ENCODE results near the gene KDM6A. TPM values are rescaled to one million over a fixed set of nuclear protein-coding genes. Genes with fewer than 3 reads are reported as not detected.
"Not testable (repeated sequence)": the region's sequence is repeated elsewhere in the genome, so short reads cannot be mapped to it uniquely, and the experiment has no call there.

Gene KDM6A
- total RNA-seq: 10 to 100 TPM; 13.8 to 55.3 (median 16.7) TPM

DNA sequence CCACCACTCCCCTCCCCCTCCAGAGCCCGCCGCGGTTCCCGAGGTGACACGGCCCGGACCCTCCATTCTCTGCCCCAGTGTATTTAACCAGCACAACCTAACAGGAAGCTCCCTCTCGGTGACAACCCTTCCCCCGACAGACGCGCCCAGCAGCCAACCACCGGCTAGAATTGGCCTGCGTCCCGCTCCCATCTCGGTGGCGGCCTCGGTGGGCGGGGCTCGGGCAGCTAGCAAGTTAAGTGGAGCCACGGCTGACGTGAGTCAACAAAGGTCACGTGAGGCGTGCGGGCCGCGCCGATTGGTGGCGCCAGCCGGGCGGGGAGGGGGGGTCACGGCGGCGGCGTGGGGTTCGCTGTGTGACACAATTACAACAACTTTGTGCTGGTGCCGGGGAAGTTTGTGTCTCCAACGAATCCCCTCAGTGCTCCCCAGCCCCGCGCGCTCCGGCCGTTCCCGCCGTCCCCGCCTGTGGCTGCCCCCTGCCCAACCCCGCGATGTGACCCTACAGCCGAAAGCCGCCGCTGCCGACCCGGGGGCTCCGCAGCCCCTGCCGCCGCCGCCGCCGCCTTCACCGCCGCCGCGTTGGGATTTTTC, at the start of gene KDM6A:
KDM6A (plus strand) TSS at position 368 of the 594 bp plus-strand sequence. CDS start 364 bp downstream, outside the sequence.
- in situ Hi-C loops (cut with MboI; ENCODE audit: low pct_unique_long_range_greater_than_20kb in 2 of 9, low sequenced_read_pairs in 9 of 9, unreplicated experiment in 9 of 9): no loop called here
- Histone ChIP-seq H3K27ac (peak within 1 kb of the TSS; percentile 96 to 98), H3K4me1 (replicated peaks in 1 of 2) (no peaks in the 10 kb centered on the region), H3K4me3 (peak within 1 kb of the TSS; percentile 67 to 91 (median 82))
- WGBS, 10 experiments: no CpG with 5 or more reads among the region's 61 CpGs
- peak; percentile 70 to 98 (median 96) for ATAC-seq (replicated peaks in 6 of 8)

- H3K4me1 ChIP-seq (replicated peaks in 1 of 2); H3K27ac ChIP-seq; H3K4me3 ChIP-seq; ATAC-seq (replicated peaks in 6 of 8); in situ Hi-C loops (cut with MboI; ENCODE audit: low pct_unique_long_range_greater_than_20kb in 2 of 9, low sequenced_read_pairs in 9 of 9, unreplicated experiment in 9 of 9): not testable (repeated sequence)
- WGBS, 10 experiments: 0 to 100% (median 24%) methylated on average over 1 to 2 of the region's 2 CpGs; no CpG with 5 or more reads in 7 of the 10 experiments
These were observed 49.8 kb upstream of the KDM6A start for GRCh38 chrX:44823193-44823592.

GRCh38 chrX:44828008-44828605, 44.9 kb upstream of the KDM6A start:
- peak in 7 of 8 experiments; percentile 73 to 95 (median 93) for ATAC-seq (replicated peaks in 6 of 8)
- 33 to 80% (median 45%) methylated on average over 1 to 2 of the region's 4 CpGs; no CpG with 5 or more reads in 6 of the 10 experiments for WGBS, 10 experiments

DNA sequence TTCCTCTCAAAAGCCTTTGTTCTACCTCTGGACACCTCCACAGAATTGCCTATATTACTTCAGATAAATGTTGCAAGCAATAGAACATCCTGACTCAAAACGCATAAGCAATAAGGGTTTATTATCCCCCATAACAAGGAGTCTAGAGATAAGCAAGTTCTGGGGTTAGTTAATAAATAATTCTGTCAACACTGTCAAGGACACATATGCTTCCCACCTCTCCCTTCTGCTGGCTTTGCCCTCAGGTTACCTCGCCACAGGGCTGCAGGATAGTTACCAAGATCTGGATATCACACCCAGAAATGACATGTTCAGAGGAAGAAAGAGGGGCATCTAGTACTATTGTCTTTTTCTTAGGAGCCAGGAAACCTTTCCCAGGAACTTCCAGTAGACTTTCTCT, 43.2 kb upstream of the KDM6A start:
- 50 to 100% (median 70%) methylated on average over 1 to 2 of the region's 2 CpGs; no CpG with 5 or more reads in 6 of the 10 experiments for WGBS, 10 experiments
- H3K27ac ChIP-seq: no peak overlapping the region
- no peak overlapping the region for H3K4me3 ChIP-seq
- H3K4me1 ChIP-seq (replicated peaks in 1 of 2): no peaks in the 10 kb centered on the region
- ATAC-seq (replicated peaks in 6 of 8): no peak
- in situ Hi-C loops (cut with MboI; ENCODE audit: low pct_unique_long_range_greater_than_20kb in 2 of 9, low sequenced_read_pairs in 9 of 9, unreplicated experiment in 9 of 9): no loop called here

More at GRCh38 chrX:44828008-44828605, 44.9 kb upstream of the KDM6A start:
- Histone ChIP-seq H3K4me1 (replicated peaks in 1 of 2) (no peaks in the 10 kb centered on the region), H3K27ac (no peak overlapping the region), H3K4me3 (no peak overlapping the region)
- in situ Hi-C loops (cut with MboI; ENCODE audit: low pct_unique_long_range_greater_than_20kb in 2 of 9, low sequenced_read_pairs in 9 of 9, unreplicated experiment in 9 of 9): no loop called here

DNA sequence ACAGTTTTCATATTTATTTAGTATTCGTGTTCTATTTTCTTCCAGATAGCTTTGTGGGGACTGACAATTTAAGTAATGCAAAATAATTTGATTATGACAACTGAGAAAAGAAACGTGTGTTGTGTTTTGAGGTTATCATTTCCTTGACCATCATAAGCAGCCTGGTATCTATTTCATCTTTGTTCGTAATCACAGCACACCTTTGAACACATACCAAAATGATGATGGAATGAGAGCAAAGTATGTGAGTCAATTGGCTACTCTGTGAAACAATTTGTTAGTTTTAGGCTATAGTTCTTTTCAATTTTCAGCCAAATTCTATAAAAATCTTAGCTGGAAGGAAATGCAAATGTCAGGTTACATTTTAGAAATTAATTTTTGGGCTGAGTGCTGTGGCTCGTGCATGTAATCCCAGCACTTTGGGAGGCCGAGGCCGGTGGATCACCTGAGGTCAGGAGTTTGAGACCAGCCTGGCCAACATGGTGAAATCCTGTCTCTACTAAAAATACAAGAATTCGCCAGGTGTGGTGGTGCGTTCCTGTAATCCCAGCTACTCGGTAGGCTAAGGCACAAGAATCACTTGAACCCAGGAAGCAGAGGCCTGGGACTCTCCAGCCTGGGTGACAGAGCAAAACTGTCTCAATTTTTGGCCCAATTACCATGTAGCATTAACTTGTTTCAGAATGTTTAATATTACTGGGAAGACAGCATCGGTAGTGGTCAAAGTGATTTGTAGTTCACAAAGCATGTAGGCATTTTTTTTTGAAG, 30.3 kb upstream of the KDM6A start:
- no peak overlapping the region for H3K27ac ChIP-seq
- no peak overlapping the region for H3K4me3 ChIP-seq
- WGBS, 10 experiments: 0 to 100% (median 60%) methylated on average over 1 to 9 of the region's 10 CpGs; no CpG with 5 or more reads in 3 of the 10 experiments
- in situ Hi-C loops (cut with MboI; ENCODE audit: low pct_unique_long_range_greater_than_20kb in 2 of 9, low sequenced_read_pairs in 9 of 9, unreplicated experiment in 9 of 9): no loop called here
- H3K4me1 ChIP-seq (replicated peaks in 1 of 2): no peaks in the 10 kb centered on the region
- ATAC-seq (replicated peaks in 6 of 8): no peak

DNA sequence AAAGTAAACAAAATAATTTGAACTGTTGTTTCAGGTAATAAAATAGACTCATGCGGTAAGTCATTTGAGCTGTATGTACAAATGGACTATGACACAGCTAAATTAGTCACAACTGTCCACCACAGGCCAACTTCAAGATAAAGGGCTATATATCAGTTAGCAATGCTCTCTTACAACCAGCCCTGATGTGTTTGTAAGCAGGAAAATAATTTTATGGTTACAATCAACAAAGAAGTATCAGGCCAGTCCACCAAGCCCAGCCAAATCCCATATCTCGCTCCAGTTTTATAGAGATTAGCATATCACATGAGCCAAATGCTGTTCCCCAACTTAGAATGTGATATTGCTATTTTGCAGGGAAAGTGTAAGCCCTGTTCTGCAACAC, 29.7 kb upstream of the KDM6A start:
- no peak for ATAC-seq (replicated peaks in 6 of 8)
- 65 to 100% (median 92%) methylated on average over 1 to 2 of the region's 2 CpGs; no CpG with 5 or more reads in 5 of the 10 experiments for WGBS, 10 experiments
- H3K4me1 ChIP-seq (replicated peaks in 1 of 2): no peaks in the 10 kb centered on the region
- H3K27ac ChIP-seq: no peak overlapping the region
- in situ Hi-C loops (cut with MboI; ENCODE audit: low pct_unique_long_range_greater_than_20kb in 2 of 9, low sequenced_read_pairs in 9 of 9, unreplicated experiment in 9 of 9): no loop called here
- no peak overlapping the region for H3K4me3 ChIP-seq

- no peaks in the 10 kb centered on the region for H3K4me1 ChIP-seq (replicated peaks in 1 of 2)
- WGBS, 10 experiments: 68 to 93% (median 72%) methylated on average over 3 to 15 of the region's 16 CpGs; no CpG with 5 or more reads in 6 of the 10 experiments
- no peak within 1 kb of the TSS for H3K27ac ChIP-seq
- no peak for ATAC-seq (replicated peaks in 6 of 8)
- in situ Hi-C loops (cut with MboI; ENCODE audit: low pct_unique_long_range_greater_than_20kb in 2 of 9, low sequenced_read_pairs in 9 of 9, unreplicated experiment in 9 of 9): no loop called here
- no peak within 1 kb of the TSS for H3K4me3 ChIP-seq
These were observed 29.2 kb upstream of the KDM6A start, which contains the start of gene DUSP21 for GRCh38 chrX:44843753-44844152. TSS of gene DUSP21 (plus strand) at chrX:44844021. CDS start at chrX:44844133, 112 bp downstream.

- WGBS, 10 experiments: 80 to 100% (median 93%) methylated on average over 1 to 23 of the region's 26 CpGs; no CpG with 5 or more reads in 6 of the 10 experiments
- no peak for ATAC-seq (replicated peaks in 6 of 8)
- Histone ChIP-seq H3K4me1 (replicated peaks in 1 of 2) (no peaks in the 10 kb centered on the region), H3K27ac (no peak overlapping the region), H3K4me3 (no peak overlapping the region)
- in situ Hi-C loops (cut with MboI; ENCODE audit: low pct_unique_long_range_greater_than_20kb in 2 of 9, low sequenced_read_pairs in 9 of 9, unreplicated experiment in 9 of 9): no loop called here
These were observed 28.8 kb upstream of the KDM6A start for GRCh38 chrX:44844204-44844603.

GRCh38 chrX:44850891-44851290, 22.1 kb upstream of the KDM6A start:
- H3K4me1 ChIP-seq (replicated peaks in 1 of 2); H3K27ac ChIP-seq; ATAC-seq (replicated peaks in 6 of 8); in situ Hi-C loops (cut with MboI; ENCODE audit: low pct_unique_long_range_greater_than_20kb in 2 of 9, low sequenced_read_pairs in 9 of 9, unreplicated experiment in 9 of 9); H3K4me3 ChIP-seq: not testable (repeated sequence)
- 60% methylated on average over 1 of the region's 6 CpGs; no CpG with 5 or more reads in 9 of the 10 experiments for WGBS, 10 experiments

- in situ Hi-C loops (cut with MboI; ENCODE audit: low pct_unique_long_range_greater_than_20kb in 2 of 9, low sequenced_read_pairs in 9 of 9, unreplicated experiment in 9 of 9): no loop called here
- Histone ChIP-seq H3K4me1 (replicated peaks in 1 of 2) (no peaks in the 10 kb centered on the region), H3K27ac (peak overlapping the region in 1 of 2 donors; percentile 39), H3K4me3 (peak overlapping the region; percentile 67 to 91 (median 82))
- WGBS, 10 experiments: 0 to 100% (median 56%) methylated on average over 1 to 12 of the region's 16 CpGs; no CpG with 5 or more reads in 7 of the 10 experiments
- no peak for ATAC-seq (replicated peaks in 6 of 8)
These were observed 1.8 kb upstream of the KDM6A start for GRCh38 chrX:44871114-44871645.

- in situ Hi-C loops (cut with MboI; ENCODE audit: low pct_unique_long_range_greater_than_20kb in 2 of 9, low sequenced_read_pairs in 9 of 9, unreplicated experiment in 9 of 9): no loop called here
- 0 to 46% (median 28%) methylated on average over 1 to 10 of the region's 60 CpGs; no CpG with 5 or more reads in 6 of the 10 experiments for WGBS, 10 experiments
- Histone ChIP-seq H3K4me3 (peak overlapping the region; percentile 67 to 91 (median 82)), H3K27ac (peak overlapping the region; percentile 96 to 98), H3K4me1 (replicated peaks in 1 of 2) (no peaks in the 10 kb centered on the region)
- peak in 7 of 8 experiments; percentile 28 to 49 (median 42) for ATAC-seq (replicated peaks in 6 of 8)
These were observed 812 bp upstream of the KDM6A start for GRCh38 chrX:44871931-44872820.
